Measurements from ENCODE around the gene RTF1. TPM values are rescaled to one million over a fixed set of nuclear protein-coding genes. Genes with fewer than 3 reads are reported as not detected.

RTF1 gene
- total and polyA plus RNA-seq, 2 donors (not counting 3 experiments of a cell fraction or from before 2014, with no cell fraction given): 19.2 to 40.6 TPM

GRCh38 chr15:41520636-41521035 lies 103.7 kb downstream of the RTF1 start:
- intact Hi-C loops (cut with micrococcal nuclease) (no loop called here), dilution Hi-C loops (cut with MboI; ENCODE audit: extremely low pct_ligation_motif_present, low sequenced_read_pairs) (no loop called here)
- ChIA-PET CTCF (interaction anchor here (1.2 to 1.3 kb wide), 2 partner anchors 11 to 55 kb away, joined by 3 to 4 read pairs; no protein-coding TSS in a partner anchor), POLR2A (no interaction called here)
- Histone ChIP-seq H3K9me1 (replicated peaks; ENCODE audit: control insufficient read depth, extremely low read depth, insufficient read depth, low read length) (no peaks in the 10 kb centered on the region), H3K4me2 (ENCODE audit: insufficient read depth, low read length) (no peak overlapping the region), H3K36me3 (ENCODE audit: control insufficient read depth in 2 of 2, extremely low read depth in 1 of 2, insufficient read depth in 2 of 2, low read length in 2 of 2) (peaks cover 0 to 7% of the 10 kb centered on the region in 2 experiments), H3K27ac (ENCODE audit: insufficient read depth, low read depth, low read length) (no peak overlapping the region), H2AFZ (ENCODE audit: low read depth, low read length) (no peak overlapping the region), H3K4me3 (replicated peaks in 1 of 3; ENCODE audit: insufficient read depth in 1 of 3, low read depth in 1 of 3, low read length in 3 of 3) (no peak overlapping the region), H3K27me3 (ENCODE audit: control insufficient read depth in 2 of 2, insufficient read depth in 2 of 2, low read length in 2 of 2) (no peaks in the 10 kb centered on the region), H4K20me1 (replicated peaks; ENCODE audit: control insufficient read depth, extremely low read depth, insufficient read depth, low read length) (no peaks in the 10 kb centered on the region), H3K9ac (replicated peaks; ENCODE audit: extremely low read depth, insufficient read depth, low read length) (no peak overlapping the region), H3K4me1 (ENCODE audit: control insufficient read depth, extremely low read depth, insufficient read depth, low read length) (no peaks in the 10 kb centered on the region), H3K9me3 (replicated peaks; ENCODE audit: control insufficient read depth, insufficient read depth, low read length) (no peaks in the 10 kb centered on the region), H3K79me2 (ENCODE audit: control insufficient read depth, insufficient read depth, low read length) (no peaks in the 10 kb centered on the region)
- TF ChIP-seq POLR2A (IDR thresholded peaks at IDR 0.05; ENCODE audit: low read depth, low read length) (no peak), MAX (IDR thresholded peaks at IDR 0.05; ENCODE audit: insufficient read depth, insufficient read length) (no peak), EZH2 (IDR thresholded peaks at IDR 0.05; ENCODE audit: borderline replicate concordance, low read depth, low read length, severe bottlenecking) (no peak), GATA2 (IDR thresholded peaks at IDR 0.05; ENCODE audit: insufficient read depth, insufficient read length, low read depth, low read length) (no peak), FOS (IDR thresholded peaks at IDR 0.05; ENCODE audit: borderline replicate concordance, insufficient read depth, low read length) (no peak), CTCF (IDR thresholded peaks at IDR 0.05; ENCODE audit: extremely low read depth in 1 of 2, insufficient read depth in 1 of 2, low read depth in 1 of 2, low read length in 2 of 2) (no peak), MYC (IDR thresholded peaks at IDR 0.05; ENCODE audit: low read depth, low read length) (no peak), JUN (IDR thresholded peaks at IDR 0.05; ENCODE audit: borderline replicate concordance, insufficient read depth, insufficient read length, low read depth) (no peak)
- FAIRE-seq: no peak
- BruUV-seq (replicated peaks): TSS peak; percentile 15
- no peak for DNase-seq (ENCODE audit: low read depth, low spot score)

All from endothelial cell of umbilical vein (primary cell).